Measurements from ENCODE around the gene LAPTM5.

GRCh38 chr1:30684881-30685795 lies 72.4 kb downstream of the LAPTM5 start:
- TF ChIP-seq CTCF (IDR thresholded peaks at IDR 0.05; ENCODE audit: extremely low read depth in 1 of 2, insufficient read depth in 1 of 2, low read depth in 1 of 2, low read length in 2 of 2) (no peak), POLR2A (IDR thresholded peaks at IDR 0.05; ENCODE audit: low read depth, low read length) (no peak), FOS (IDR thresholded peaks at IDR 0.05; ENCODE audit: borderline replicate concordance, insufficient read depth, low read length) (no peak), EZH2 (IDR thresholded peaks at IDR 0.05; ENCODE audit: borderline replicate concordance, low read depth, low read length, severe bottlenecking) (peak; percentile 54)
